HG02763 (cell line): Measurements from ENCODE around the gene GARIN5B.

Experiments
- ATAC-seq: cut with Tn5 transposase; IDR thresholded peaks from one replicate; pipeline ENCODE4 v1.9.1; 2021; ENCODE audit warnings: mild to moderate bottlenecking, moderate library complexity; ENCODE audit not compliant: unreplicated experiment

The GARIN5B gene

GRCh38 chr19:55389386-55390317 is 26.6 kb upstream of the GARIN5B start:
- no peak for ATAC-seq

- no peak for ATAC-seq
These were observed 24.9 kb upstream of the GARIN5B start for GRCh38 chr19:55387736-55388497.

GRCh38 chr19:55386493-55386971 is 23.5 kb upstream of the GARIN5B start:
- no peak for ATAC-seq

GRCh38 chr19:55385724-55386492 is 22.8 kb upstream of the GARIN5B start, which contains the start of gene RPL28:
TSS of gene RPL28 (plus strand) at chr19:55385932. CDS start at chr19:55386358, 426 bp downstream.
- ATAC-seq, result peak; percentile 71

GRCh38 chr19:55384920-55385723 is 22.1 kb upstream of the GARIN5B start:
- peak; percentile 44 for ATAC-seq

- ATAC-seq, result no peak
These were observed 21.3 kb upstream of the GARIN5B start, which contains the start of gene TMEM238 for GRCh38 chr19:55384131-55384919. TSS of gene TMEM238 (minus strand) at chr19:55384292. CDS start at chr19:55384259, 33 bp downstream.

- ATAC-seq, result no peak
These were observed 20.4 kb upstream of the GARIN5B start for GRCh38 chr19:55383279-55384130.

- ATAC-seq, result no peak
These were observed 19.5 kb upstream of the GARIN5B start for GRCh38 chr19:55382522-55383054.

- ATAC-seq, result no peak
These were observed 19.0 kb upstream of the GARIN5B start for GRCh38 chr19:55382013-55382412.

GRCh38 chr19:55379174-55379573 is 16.1 kb upstream of the GARIN5B start:
- no peak for ATAC-seq

- no peak for ATAC-seq
These were observed 14.5 kb upstream of the GARIN5B start for GRCh38 chr19:55377356-55378131.

- ATAC-seq, result no peak
These were observed 13.3 kb upstream of the GARIN5B start, which contains the start of gene TMEM190 for GRCh38 chr19:55376241-55376933. TSS of gene TMEM190 (plus strand) at chr19:55376826. CDS start at chr19:55376854, 28 bp downstream.

- ATAC-seq, result no peak
These were observed 11.1 kb upstream of the GARIN5B start for GRCh38 chr19:55373993-55374757.

- no peak for ATAC-seq
These were observed 10.4 kb upstream of the GARIN5B start for GRCh38 chr19:55373306-55373992.
